Activated CD4-positive, CD25-positive, alpha-beta regulatory T cell (primary cell): ENCODE results near the gene IGSF21.

Source experiments
- DNase-seq, 4 experiments: peaks; one replicate each; lab custom pipeline; 2025; lab: John Stamatoyannopoulos, UW

The IGSF21 gene

GRCh38 chr1:18119771-18120377 lies 12.3 kb downstream of the IGSF21 start:
- DNase-seq: no peak

GRCh38 chr1:18120638-18121037 lies 13.0 kb downstream of the IGSF21 start:
- DNase-seq: no peak

GRCh38 chr1:18121072-18121820 lies 13.6 kb downstream of the IGSF21 start:
- no peak for DNase-seq

GRCh38 chr1:18123467-18123992 lies 15.9 kb downstream of the IGSF21 start:
- no peak for DNase-seq

- no peak for DNase-seq
These were observed 17.4 kb downstream of the IGSF21 start for GRCh38 chr1:18124977-18125376.

- DNase-seq: no peak
These were observed 19.0 kb downstream of the IGSF21 start for GRCh38 chr1:18126616-18127015.

- no peak for DNase-seq
These were observed 20.7 kb downstream of the IGSF21 start for GRCh38 chr1:18128298-18128697.

- DNase-seq: no peak
These were observed 22.8 kb downstream of the IGSF21 start for GRCh38 chr1:18130356-18130755.

GRCh38 chr1:18132022-18132710 lies 24.6 kb downstream of the IGSF21 start:
- no peak for DNase-seq

- no peak for DNase-seq
These were observed 25.3 kb downstream of the IGSF21 start for GRCh38 chr1:18132711-18133541.

GRCh38 chr1:18134324-18135046 lies 26.9 kb downstream of the IGSF21 start:
- no peak for DNase-seq

GRCh38 chr1:18137759-18138345 lies 30.3 kb downstream of the IGSF21 start:
- DNase-seq: no peak

- no peak for DNase-seq
These were observed 31.8 kb downstream of the IGSF21 start for GRCh38 chr1:18139198-18139981.

- DNase-seq: no peak
These were observed 32.8 kb downstream of the IGSF21 start for GRCh38 chr1:18140411-18140810.

- no peak for DNase-seq
These were observed 34.1 kb downstream of the IGSF21 start for GRCh38 chr1:18141661-18142060.

- no peak for DNase-seq
These were observed 34.9 kb downstream of the IGSF21 start for GRCh38 chr1:18142471-18142870.

- DNase-seq: no peak
These were observed 35.4 kb downstream of the IGSF21 start for GRCh38 chr1:18142969-18143368.

- DNase-seq: no peak
These were observed 36.5 kb downstream of the IGSF21 start for GRCh38 chr1:18144062-18144461.

GRCh38 chr1:18144916-18145647 lies 37.5 kb downstream of the IGSF21 start:
- no peak for DNase-seq
